ENCODE data around the gene SLC34A3.

The SLC34A3 gene

DNA sequence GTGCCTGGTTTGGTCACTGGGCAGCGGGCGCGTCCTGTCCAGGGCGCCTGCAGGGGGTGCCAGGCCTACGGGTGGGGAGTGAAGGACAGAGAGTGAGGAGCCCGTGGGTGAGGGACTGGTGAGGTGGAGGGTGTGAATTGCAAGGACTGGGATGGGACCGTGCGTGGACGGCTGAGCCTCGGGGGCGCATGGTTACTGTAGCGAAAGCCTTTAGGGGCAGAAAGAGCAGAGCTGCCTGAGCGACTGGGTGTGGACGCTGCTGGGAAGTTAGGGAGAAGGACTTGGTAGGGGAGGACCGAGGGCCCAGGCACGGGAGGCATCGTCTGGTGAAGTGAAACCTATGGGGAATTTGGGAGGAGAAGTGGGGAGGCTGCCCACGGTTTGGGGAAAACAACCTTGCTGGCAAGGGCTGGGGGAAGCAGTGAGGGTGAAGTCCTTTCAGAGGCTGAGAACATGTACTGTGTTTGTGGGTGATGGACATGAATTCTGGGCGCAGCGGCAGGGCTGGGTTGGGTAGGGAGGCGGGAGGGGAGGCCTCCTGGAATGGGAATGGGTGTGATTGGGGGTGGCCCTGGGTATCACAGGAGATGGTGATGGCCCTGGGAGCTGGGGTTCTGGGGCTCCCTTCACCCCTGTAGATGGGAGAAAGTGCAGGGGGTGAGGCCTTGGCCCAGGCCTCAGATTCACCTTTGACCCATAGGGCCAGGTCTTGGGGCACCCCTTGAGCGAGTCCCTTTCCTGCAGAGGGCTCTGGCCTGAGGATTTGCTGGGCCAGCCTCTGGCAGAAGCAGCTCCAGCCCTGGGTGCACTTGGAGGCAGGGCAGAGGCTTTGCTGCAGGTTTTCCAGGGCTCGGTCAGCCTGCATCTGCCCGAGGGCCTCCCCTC lies 45.1 kb downstream of the SLC34A3 start:
- no peak for DNase-seq (ENCODE audit: low spot score)

DNA sequence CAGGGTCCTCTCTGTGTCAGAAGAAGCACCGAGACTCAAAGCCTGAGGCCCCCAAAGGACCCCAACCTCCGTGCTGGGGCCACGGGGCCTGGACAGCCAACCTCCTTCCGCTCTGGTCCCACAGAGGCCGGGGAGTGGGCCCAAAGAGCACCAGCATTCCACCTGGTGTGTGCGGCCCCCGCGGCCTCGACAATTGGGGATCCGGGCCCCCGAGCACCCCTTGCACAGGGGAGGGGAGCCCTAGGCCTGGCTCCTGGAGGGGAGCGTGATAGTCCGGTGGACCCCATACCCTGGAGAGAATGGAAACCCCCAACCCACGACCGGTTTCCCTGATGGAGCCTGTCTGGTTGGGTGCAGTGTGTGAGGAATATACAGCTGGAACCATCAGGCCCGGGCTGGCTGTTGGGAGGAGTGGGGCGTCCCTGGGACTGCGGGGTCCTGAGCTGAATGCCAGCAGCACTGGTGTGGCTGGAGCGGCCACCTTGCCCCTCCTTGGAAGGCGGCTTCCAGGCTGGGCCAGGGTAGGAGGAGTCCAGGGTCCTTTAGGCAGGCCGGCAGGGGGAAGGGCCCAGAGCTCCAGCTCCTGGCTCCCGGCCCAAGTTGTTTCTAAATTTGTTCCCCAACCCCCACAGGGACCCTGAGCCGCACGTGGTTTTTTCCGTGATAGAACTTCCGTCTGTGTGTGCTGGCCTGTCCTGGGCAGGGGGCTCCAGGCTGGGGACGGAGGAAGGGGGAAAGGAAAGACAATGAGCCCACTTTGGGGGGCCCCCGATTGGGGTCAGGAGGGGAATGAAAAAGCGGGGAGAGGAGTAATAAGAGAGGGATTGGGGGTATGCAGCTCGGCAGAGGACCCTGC lies 46.0 kb downstream of the SLC34A3 start:
- DNase-seq (ENCODE audit: low spot score), result no peak

DNA sequence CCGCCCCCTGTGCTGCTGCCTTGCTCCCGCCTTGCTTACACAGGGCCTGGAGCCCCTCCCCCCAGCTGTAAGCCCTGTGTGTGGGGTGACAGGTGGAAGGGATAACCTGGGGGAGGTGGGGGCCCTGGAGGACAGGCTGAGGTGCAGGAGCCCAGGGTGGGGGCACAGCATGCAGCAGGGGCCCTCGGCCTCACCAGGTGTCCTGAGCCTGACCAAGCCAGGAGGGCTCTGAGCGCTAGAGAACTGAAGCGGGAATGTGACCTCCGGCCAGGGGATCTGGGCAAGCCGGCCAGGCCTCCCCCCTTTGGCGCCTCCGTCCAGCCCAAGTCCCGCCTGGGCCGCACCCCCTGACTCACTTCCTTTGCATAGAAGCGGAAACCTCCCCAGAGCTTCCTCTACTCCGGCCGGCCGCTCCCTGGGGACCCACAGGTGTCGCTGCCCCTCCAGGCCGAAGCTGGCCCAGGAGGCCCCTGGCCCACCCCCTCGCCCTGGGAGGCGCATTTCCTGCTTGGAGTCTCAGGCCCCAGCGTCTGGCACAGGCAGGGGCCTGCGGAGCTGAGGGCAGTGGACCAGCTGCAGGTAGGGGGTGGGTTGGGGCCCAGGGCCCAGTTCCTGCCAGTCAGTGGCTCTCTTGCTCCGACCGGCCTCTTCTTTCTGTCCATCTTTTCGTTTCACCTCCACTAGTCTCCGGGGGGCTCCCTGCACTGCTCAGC lies 46.8 kb downstream of the SLC34A3 start, which contains the start of gene TOR4A:
Gene TOR4A, plus strand, starts transcription at position 398 of the 713 bp plus-strand sequence. CDS start 964 bp downstream, outside the sequence.
- no peak for DNase-seq (ENCODE audit: low spot score)

DNA sequence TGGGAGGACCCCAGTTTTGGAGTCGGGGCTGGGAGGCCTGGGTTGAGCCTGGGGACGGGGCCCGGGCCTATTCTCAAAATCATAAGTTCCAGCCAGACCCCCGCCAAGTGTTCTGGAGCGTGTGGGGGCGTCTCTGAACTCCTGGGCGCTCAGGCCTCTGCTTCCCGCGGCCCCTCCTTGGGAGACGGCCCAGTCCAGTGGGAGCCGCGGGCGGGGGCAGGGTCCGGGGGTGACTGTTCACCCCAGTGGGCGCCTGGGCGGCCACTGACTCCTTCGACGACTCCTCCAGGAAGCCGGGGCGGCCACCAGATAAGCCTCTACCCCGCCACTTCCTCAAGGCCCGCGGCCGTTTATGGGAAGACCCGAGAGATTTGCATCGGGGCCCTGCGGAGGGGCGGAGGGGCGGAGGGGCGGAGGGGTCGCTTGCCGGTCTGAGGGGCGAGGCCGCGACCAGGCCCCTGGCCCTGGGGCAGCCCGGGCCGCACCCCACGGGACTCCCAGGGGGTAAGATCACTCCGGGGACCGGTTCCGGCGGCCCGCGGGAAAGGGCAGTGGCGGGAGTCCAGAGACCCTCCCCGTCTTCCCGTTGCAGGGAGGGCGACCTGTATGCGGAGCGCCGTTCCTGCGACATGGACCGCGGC lies 47.5 kb downstream of the SLC34A3 start:
- no peak for DNase-seq (ENCODE audit: low spot score)

DNA sequence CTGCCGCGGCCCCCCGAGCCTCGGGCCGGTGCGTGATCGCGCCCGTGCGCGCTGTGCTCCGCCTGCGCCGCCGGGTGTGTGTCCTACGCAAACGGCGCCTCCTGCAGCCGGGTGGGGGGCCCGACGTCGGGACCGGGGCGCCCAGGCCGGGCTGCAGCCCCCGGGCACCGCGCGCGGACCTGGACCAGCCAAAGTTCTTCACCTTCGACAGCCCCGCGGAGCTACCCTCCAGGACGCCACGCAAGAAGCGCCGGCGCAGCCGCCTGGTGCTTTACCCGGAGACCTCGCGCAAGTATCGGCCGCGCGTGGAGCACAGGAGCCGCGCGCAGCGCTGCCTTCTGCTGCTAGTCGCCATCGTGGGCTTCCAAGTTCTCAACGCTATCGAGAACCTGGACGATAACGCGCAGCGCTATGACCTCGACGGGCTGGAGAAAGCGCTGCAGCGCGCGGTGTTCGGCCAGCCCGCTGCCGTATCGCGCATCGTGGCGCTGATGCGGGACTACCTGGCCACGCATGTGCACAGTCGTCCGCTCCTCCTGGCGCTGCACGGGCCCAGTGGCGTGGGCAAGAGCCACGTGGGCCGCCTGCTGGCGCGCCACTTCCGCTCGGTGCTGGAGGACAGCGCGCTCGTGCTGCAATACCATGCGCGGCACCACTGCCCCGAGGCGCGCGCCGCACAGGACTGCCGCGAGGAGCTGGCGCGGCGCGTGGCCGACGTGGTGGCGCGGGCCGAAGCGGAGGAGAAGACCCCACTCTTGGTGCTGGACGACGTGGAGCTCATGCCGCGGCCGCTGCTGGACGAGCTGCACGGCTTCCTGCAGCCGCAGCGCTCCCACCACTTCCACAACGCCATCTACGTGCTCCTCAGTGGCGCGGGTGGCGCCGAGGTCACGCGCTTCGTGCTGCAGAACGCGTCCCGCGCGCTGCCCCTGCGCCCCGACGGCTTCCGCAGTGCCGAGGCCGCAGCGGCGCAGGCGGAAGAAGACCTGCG lies 48.3 kb downstream of the SLC34A3 start:
- no peak for DNase-seq (ENCODE audit: low spot score)

DNA sequence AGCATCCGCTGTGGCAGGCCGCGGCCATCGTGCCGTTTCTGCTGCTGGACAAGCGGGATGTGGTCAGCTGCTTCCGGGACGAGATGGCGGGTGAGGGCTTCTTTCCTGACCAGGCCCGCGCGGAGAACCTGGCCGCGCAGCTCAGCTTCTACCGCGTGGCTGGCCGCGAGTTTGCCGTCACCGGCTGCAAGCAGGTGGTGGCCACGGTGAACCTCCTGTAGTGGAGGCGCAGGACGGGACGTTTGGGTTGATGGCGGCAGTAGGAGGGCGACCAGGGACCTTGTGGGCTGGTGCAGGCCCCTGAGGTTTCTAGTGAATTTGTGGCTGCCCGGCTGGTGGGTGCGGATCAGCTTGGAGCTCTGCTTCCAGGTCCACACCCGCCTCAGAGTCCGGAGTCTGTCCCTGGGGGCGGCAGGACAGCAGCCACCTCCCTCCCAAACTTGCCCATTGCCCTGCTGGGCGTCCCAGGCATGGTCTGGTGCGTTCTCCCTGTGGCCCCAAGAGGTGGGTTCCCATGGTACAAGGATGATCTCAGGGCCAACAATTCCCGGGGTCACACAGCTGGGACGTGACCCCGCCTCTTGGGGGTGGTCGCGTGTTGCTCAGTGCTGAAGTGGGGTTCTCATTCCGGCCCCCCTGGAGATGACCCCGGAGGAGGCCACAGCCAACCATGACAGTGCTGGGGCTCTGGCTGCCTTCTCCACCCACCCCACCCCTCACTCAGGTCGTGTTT lies 49.2 kb downstream of the SLC34A3 start:
- no peak for DNase-seq (ENCODE audit: low spot score)

DNA sequence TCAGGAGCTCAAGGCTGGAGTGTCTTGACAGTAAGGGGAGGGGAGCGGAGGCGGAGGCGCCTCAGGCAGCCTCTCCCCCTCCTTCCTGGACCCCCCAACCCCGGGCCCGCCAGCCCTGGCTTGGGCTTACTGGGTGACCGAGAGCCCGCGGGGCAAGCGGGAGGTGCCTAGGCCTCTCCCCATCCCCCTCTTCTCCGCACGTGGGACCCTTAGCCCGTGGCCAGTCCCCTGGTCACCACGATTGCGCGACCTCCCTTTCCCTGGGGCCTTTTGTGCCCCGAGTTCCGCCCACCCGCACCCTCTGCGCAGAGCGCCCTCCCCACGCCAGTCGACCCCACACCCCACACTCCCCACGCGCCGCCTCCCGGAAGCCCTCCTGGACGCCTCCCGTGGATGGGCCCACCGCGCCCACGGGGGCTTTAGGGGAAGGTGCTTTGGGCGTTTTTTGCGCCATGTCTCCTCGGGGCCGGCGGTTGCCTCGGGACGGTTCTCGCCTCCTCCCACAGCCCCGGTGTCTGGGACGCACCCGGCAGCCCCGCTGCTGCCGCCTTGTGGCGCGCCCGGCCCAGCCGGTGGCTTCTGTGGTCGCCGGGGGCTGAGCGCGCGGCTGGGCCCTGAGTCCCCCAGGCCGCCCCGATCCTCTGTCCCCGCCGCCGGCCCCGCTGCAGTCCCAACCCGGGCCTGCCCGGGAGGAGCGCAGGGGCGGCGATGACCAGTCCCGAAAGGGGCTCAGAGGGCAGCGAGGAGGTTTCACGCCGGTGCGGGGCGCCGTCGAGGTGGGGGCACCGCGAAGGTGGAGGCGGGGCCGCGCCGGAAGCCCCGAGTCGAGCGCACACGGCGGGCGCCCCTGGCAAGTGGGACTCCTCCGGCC lies 50.0 kb downstream of the SLC34A3 start:
- DNase-seq (ENCODE audit: low spot score), result peak; percentile 72

DNA sequence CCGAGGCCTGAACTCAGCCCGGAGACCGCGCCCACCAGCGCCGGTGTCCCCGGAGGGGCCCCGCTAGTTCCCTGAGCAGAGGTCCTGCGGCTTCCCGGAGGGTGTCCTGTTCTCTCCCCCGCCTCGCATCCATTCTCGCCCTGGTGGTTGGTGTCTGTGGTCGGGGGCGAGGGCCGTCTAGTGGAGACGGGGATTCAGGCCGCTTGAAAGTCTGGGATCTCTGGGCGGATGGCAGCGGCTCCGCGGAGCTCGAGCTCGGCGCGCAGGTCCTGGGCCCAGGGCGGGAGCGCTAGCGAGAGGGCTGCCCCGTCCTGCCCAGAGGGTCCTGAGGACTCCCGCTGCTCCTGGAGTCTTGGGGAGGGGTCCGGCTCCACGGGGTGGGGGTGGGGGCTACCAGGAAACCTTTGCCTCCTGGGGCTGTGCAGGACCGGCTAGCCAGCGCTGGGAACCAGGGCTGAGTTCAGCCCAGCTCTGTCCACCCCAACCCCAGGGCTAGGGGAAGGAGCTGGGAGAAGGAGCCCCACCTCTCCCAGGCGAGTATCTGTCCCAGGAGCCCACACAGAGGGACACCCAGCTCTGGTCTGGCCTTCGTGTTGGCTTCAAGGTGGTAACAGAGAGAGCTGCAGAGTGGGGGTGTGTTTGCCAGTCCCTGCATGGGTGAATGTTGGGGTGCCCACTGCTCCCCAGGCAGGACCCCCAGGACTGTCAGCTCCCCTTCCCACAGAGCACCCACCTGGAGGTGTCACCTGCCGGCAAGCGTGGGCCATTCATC lies 50.8 kb downstream of the SLC34A3 start:
- no peak for DNase-seq (ENCODE audit: low spot score)

Measured in HuH-7 (cell line).